Measurements from ENCODE around the gene EP400.

The EP400 gene

GRCh38 chr12:132116709-132117557 is 167.2 kb downstream of the EP400 start:
- Histone ChIP-seq H3K4me3 (ENCODE audit: low read length) (no peak overlapping the region), H3K9ac (ENCODE audit: low read depth, low read length) (no peak overlapping the region), H3K4me1 (ENCODE audit: control insufficient read depth, insufficient read depth, low read length) (no peaks in the 10 kb centered on the region), H3K4me2 (ENCODE audit: low read length) (no peak overlapping the region), H3K36me3 (ENCODE audit: insufficient read depth, low read length) (peaks cover 47% of the 10 kb centered on the region), H3K9me3 (replicated peaks; ENCODE audit: low read length) (no peaks in the 10 kb centered on the region), H3K27me3 (ENCODE audit: control insufficient read depth, insufficient read depth, low read length) (no peaks in the 10 kb centered on the region)

- Histone ChIP-seq H3K9me3 (replicated peaks; ENCODE audit: low read length) (no peaks in the 10 kb centered on the region), H3K36me3 (ENCODE audit: insufficient read depth, low read length) (peaks cover 53% of the 10 kb centered on the region), H3K4me2 (ENCODE audit: low read length) (no peak overlapping the region), H3K9ac (ENCODE audit: low read depth, low read length) (no peak overlapping the region), H3K4me1 (ENCODE audit: control insufficient read depth, insufficient read depth, low read length) (no peaks in the 10 kb centered on the region), H3K4me3 (ENCODE audit: low read length) (no peak overlapping the region), H3K27me3 (ENCODE audit: control insufficient read depth, insufficient read depth, low read length) (no peaks in the 10 kb centered on the region)
Observed at GRCh38 chr12:132117558-132117875, 167.8 kb downstream of the EP400 start.

GRCh38 chr12:132118876-132119275 is 169.1 kb downstream of the EP400 start:
- Histone ChIP-seq H3K4me1 (ENCODE audit: control insufficient read depth, insufficient read depth, low read length) (no peaks in the 10 kb centered on the region), H3K27me3 (ENCODE audit: control insufficient read depth, insufficient read depth, low read length) (no peaks in the 10 kb centered on the region), H3K4me2 (ENCODE audit: low read length) (no peak overlapping the region), H3K4me3 (ENCODE audit: low read length) (no peak overlapping the region), H3K9ac (ENCODE audit: low read depth, low read length) (no peak overlapping the region), H3K9me3 (replicated peaks; ENCODE audit: low read length) (no peaks in the 10 kb centered on the region), H3K36me3 (ENCODE audit: insufficient read depth, low read length) (peaks cover 45% of the 10 kb centered on the region)

- H3K36me3 ChIP-seq (ENCODE audit: insufficient read depth, low read length), result peaks cover 48% of the 10 kb centered on the region
- H3K27me3 ChIP-seq (ENCODE audit: control insufficient read depth, insufficient read depth, low read length), result no peaks in the 10 kb centered on the region
- no peak overlapping the region for H3K9ac ChIP-seq (ENCODE audit: low read depth, low read length)
- H3K9me3 ChIP-seq (replicated peaks; ENCODE audit: low read length), result no peaks in the 10 kb centered on the region
- H3K4me3 ChIP-seq (ENCODE audit: low read length), result no peak overlapping the region
- no peak overlapping the region for H3K4me2 ChIP-seq (ENCODE audit: low read length)
- no peaks in the 10 kb centered on the region for H3K4me1 ChIP-seq (ENCODE audit: control insufficient read depth, insufficient read depth, low read length)
Observed at GRCh38 chr12:132121283-132121682, 171.5 kb downstream of the EP400 start.

GRCh38 chr12:132123970-132124765 is 174.4 kb downstream of the EP400 start:
- Histone ChIP-seq H3K4me1 (ENCODE audit: control insufficient read depth, insufficient read depth, low read length) (no peaks in the 10 kb centered on the region), H3K4me3 (ENCODE audit: low read length) (no peak overlapping the region), H3K9me3 (replicated peaks; ENCODE audit: low read length) (no peaks in the 10 kb centered on the region), H3K27me3 (ENCODE audit: control insufficient read depth, insufficient read depth, low read length) (no peaks in the 10 kb centered on the region), H3K4me2 (ENCODE audit: low read length) (no peak overlapping the region), H3K36me3 (ENCODE audit: insufficient read depth, low read length) (peaks cover 60% of the 10 kb centered on the region), H3K9ac (ENCODE audit: low read depth, low read length) (no peak overlapping the region)

- Histone ChIP-seq H3K36me3 (ENCODE audit: insufficient read depth, low read length) (peaks cover 63% of the 10 kb centered on the region), H3K4me3 (ENCODE audit: low read length) (no peak overlapping the region), H3K9ac (ENCODE audit: low read depth, low read length) (no peak overlapping the region), H3K9me3 (replicated peaks; ENCODE audit: low read length) (no peaks in the 10 kb centered on the region), H3K27me3 (ENCODE audit: control insufficient read depth, insufficient read depth, low read length) (no peaks in the 10 kb centered on the region), H3K4me2 (ENCODE audit: low read length) (no peak overlapping the region), H3K4me1 (ENCODE audit: control insufficient read depth, insufficient read depth, low read length) (no peaks in the 10 kb centered on the region)
Observed at GRCh38 chr12:132124766-132125425, 175.2 kb downstream of the EP400 start.

- Histone ChIP-seq H3K4me2 (ENCODE audit: low read length) (no peak overlapping the region), H3K27me3 (ENCODE audit: control insufficient read depth, insufficient read depth, low read length) (no peaks in the 10 kb centered on the region), H3K4me1 (ENCODE audit: control insufficient read depth, insufficient read depth, low read length) (no peaks in the 10 kb centered on the region), H3K9me3 (replicated peaks; ENCODE audit: low read length) (no peaks in the 10 kb centered on the region), H3K9ac (ENCODE audit: low read depth, low read length) (no peak overlapping the region), H3K4me3 (ENCODE audit: low read length) (no peak overlapping the region), H3K36me3 (ENCODE audit: insufficient read depth, low read length) (peaks cover 63% of the 10 kb centered on the region)
Observed at GRCh38 chr12:132125736-132126135, 176.0 kb downstream of the EP400 start.

GRCh38 chr12:132127041-132127440 is 177.3 kb downstream of the EP400 start:
- no peaks in the 10 kb centered on the region for H3K27me3 ChIP-seq (ENCODE audit: control insufficient read depth, insufficient read depth, low read length)
- H3K9me3 ChIP-seq (replicated peaks; ENCODE audit: low read length), result no peaks in the 10 kb centered on the region
- peaks cover 63% of the 10 kb centered on the region for H3K36me3 ChIP-seq (ENCODE audit: insufficient read depth, low read length)
- H3K4me2 ChIP-seq (ENCODE audit: low read length), result no peak overlapping the region
- H3K9ac ChIP-seq (ENCODE audit: low read depth, low read length), result no peak overlapping the region
- H3K4me1 ChIP-seq (ENCODE audit: control insufficient read depth, insufficient read depth, low read length), result no peaks in the 10 kb centered on the region
- no peak overlapping the region for H3K4me3 ChIP-seq (ENCODE audit: low read length)

- H3K4me1 ChIP-seq (ENCODE audit: control insufficient read depth, insufficient read depth, low read length), result no peaks in the 10 kb centered on the region
- H3K9ac ChIP-seq (ENCODE audit: low read depth, low read length), result no peak overlapping the region
- no peaks in the 10 kb centered on the region for H3K9me3 ChIP-seq (replicated peaks; ENCODE audit: low read length)
- H3K36me3 ChIP-seq (ENCODE audit: insufficient read depth, low read length), result peaks cover 60% of the 10 kb centered on the region
- no peaks in the 10 kb centered on the region for H3K27me3 ChIP-seq (ENCODE audit: control insufficient read depth, insufficient read depth, low read length)
- no peak overlapping the region for H3K4me2 ChIP-seq (ENCODE audit: low read length)
- no peak overlapping the region for H3K4me3 ChIP-seq (ENCODE audit: low read length)
Observed at GRCh38 chr12:132129007-132129406, 179.3 kb downstream of the EP400 start.

- peaks cover 44% of the 10 kb centered on the region for H3K36me3 ChIP-seq (ENCODE audit: insufficient read depth, low read length)
- H3K9ac ChIP-seq (ENCODE audit: low read depth, low read length), result no peak overlapping the region
- H3K4me3 ChIP-seq (ENCODE audit: low read length), result no peak overlapping the region
- H3K27me3 ChIP-seq (ENCODE audit: control insufficient read depth, insufficient read depth, low read length), result no peaks in the 10 kb centered on the region
- no peak overlapping the region for H3K4me2 ChIP-seq (ENCODE audit: low read length)
- no peaks in the 10 kb centered on the region for H3K4me1 ChIP-seq (ENCODE audit: control insufficient read depth, insufficient read depth, low read length)
- H3K9me3 ChIP-seq (replicated peaks; ENCODE audit: low read length), result no peaks in the 10 kb centered on the region
Observed at GRCh38 chr12:132130690-132131089, 180.9 kb downstream of the EP400 start.

Data from skeletal muscle satellite cell (primary cell).